ENCODE measurements around the gene CXCL11. TPM values are rescaled to one million over a fixed set of nuclear protein-coding genes. Genes with fewer than 3 reads are reported as not detected.

Gene CXCL11
- total and polyA plus RNA-seq, 2 donors (not counting 1 experiment from before 2014, with no cell fraction given): not detected

GRCh38 chr4:76003620-76004019, 32.2 kb downstream of the CXCL11 start:
- Mint-ChIP-seq H3K27me3 (no peaks in the 10 kb centered on the region), H3K4me3 (no peak overlapping the region), H3K4me1 (no peaks in the 10 kb centered on the region), H3K27ac (no peak overlapping the region), H3K9me3 (ENCODE audit: insufficient read depth) (no peaks in the 10 kb centered on the region)
- WGBS (ENCODE audit: insufficient coverage): no CpG with 5 or more reads among the region's 3 CpGs
- Histone ChIP-seq H3K79me2 (ENCODE audit: control insufficient read depth, insufficient read depth, low read length) (no peaks in the 10 kb centered on the region), H2AFZ (ENCODE audit: insufficient read depth, low read depth, low read length, poor library complexity, severe bottlenecking) (no peak overlapping the region), H3K4me2 (replicated peaks; ENCODE audit: low read depth, low read length, poor library complexity, severe bottlenecking) (no peak overlapping the region), H3K4me3 (ENCODE audit: control extremely low read depth in 1 of 5, extremely low read depth in 1 of 5, insufficient read depth in 1 of 5, low read depth in 2 of 5, low read length in 4 of 5) (no peak overlapping the region), H3K9me3 (ENCODE audit: control extremely low read depth in 1 of 3, control insufficient read depth in 2 of 3, insufficient read depth in 1 of 3, low read length in 2 of 3) (no peaks in the 10 kb centered on the region), H3K9ac (ENCODE audit: low read length) (no peak overlapping the region), H3K36me3 (replicated peaks in 1 of 2; ENCODE audit: control extremely low read depth in 1 of 2, control insufficient read depth in 1 of 2, extremely low read depth in 1 of 2, insufficient read depth in 2 of 2, low read length in 1 of 2) (no peaks in the 10 kb centered on the region), H3K27ac (ENCODE audit: low read length in 2 of 2) (no peak overlapping the region), H3K4me1 (ENCODE audit: control insufficient read depth in 2 of 2, insufficient read depth in 2 of 2, low read length in 2 of 2) (no peaks in the 10 kb centered on the region), H3K27me3 (replicated peaks in 1 of 4; ENCODE audit: control extremely low read depth in 1 of 4, control insufficient read depth in 3 of 4, insufficient read depth in 4 of 4, low read length in 3 of 4) (no peaks in the 10 kb centered on the region), H4K20me1 (ENCODE audit: control insufficient read depth, insufficient read depth, low read length, poor library complexity, severe bottlenecking) (no peaks in the 10 kb centered on the region)
- no peak for ATAC-seq (ENCODE audit: low read depth)
- POLR2A ChIA-PET: no interaction called here
- no peak for TF ChIP-seq CTCF (IDR thresholded peaks at IDR 0.05)
- TF ChIP-seq EZH2 (IDR thresholded peaks at IDR 0.05; ENCODE audit: borderline replicate concordance, insufficient read depth, low read depth, low read length, poor library complexity, severe bottlenecking): no peak
- DNase-seq: no peak
- intact Hi-C loops (cut with micrococcal nuclease): no loop called here
- CTCF ChIA-PET: no interaction called here

- Histone ChIP-seq H2AFZ (ENCODE audit: insufficient read depth, low read depth, low read length, poor library complexity, severe bottlenecking) (no peak overlapping the region), H4K20me1 (ENCODE audit: control insufficient read depth, insufficient read depth, low read length, poor library complexity, severe bottlenecking) (no peaks in the 10 kb centered on the region), H3K27ac (ENCODE audit: low read length in 2 of 2) (no peak overlapping the region), H3K9me3 (ENCODE audit: control extremely low read depth in 1 of 3, control insufficient read depth in 2 of 3, insufficient read depth in 1 of 3, low read length in 2 of 3) (no peaks in the 10 kb centered on the region), H3K36me3 (replicated peaks in 1 of 2; ENCODE audit: control extremely low read depth in 1 of 2, control insufficient read depth in 1 of 2, extremely low read depth in 1 of 2, insufficient read depth in 2 of 2, low read length in 1 of 2) (no peaks in the 10 kb centered on the region), H3K9ac (ENCODE audit: low read length) (no peak overlapping the region), H3K79me2 (ENCODE audit: control insufficient read depth, insufficient read depth, low read length) (no peaks in the 10 kb centered on the region), H3K27me3 (replicated peaks in 1 of 4; ENCODE audit: control extremely low read depth in 1 of 4, control insufficient read depth in 3 of 4, insufficient read depth in 4 of 4, low read length in 3 of 4) (no peaks in the 10 kb centered on the region), H3K4me3 (ENCODE audit: control extremely low read depth in 1 of 5, extremely low read depth in 1 of 5, insufficient read depth in 1 of 5, low read depth in 2 of 5, low read length in 4 of 5) (no peak overlapping the region), H3K4me1 (ENCODE audit: control insufficient read depth in 2 of 2, insufficient read depth in 2 of 2, low read length in 2 of 2) (no peaks in the 10 kb centered on the region), H3K4me2 (replicated peaks; ENCODE audit: low read depth, low read length, poor library complexity, severe bottlenecking) (no peak overlapping the region)
- ChIA-PET CTCF (interaction anchor here (1.2 kb wide), 1 partner anchor 12 kb away, joined by 3 read pairs; no protein-coding TSS in a partner anchor), POLR2A (no interaction called here)
- Mint-ChIP-seq H3K4me1 (no peaks in the 10 kb centered on the region), H3K27ac (no peak overlapping the region), H3K4me3 (no peak overlapping the region), H3K27me3 (no peaks in the 10 kb centered on the region), H3K9me3 (ENCODE audit: insufficient read depth) (no peaks in the 10 kb centered on the region)
- TF ChIP-seq CTCF (IDR thresholded peaks at IDR 0.05) (no peak), EZH2 (IDR thresholded peaks at IDR 0.05; ENCODE audit: borderline replicate concordance, insufficient read depth, low read depth, low read length, poor library complexity, severe bottlenecking) (no peak)
- DNase-seq (no peak), ATAC-seq (ENCODE audit: low read depth) (no peak)
- WGBS (ENCODE audit: insufficient coverage): 20% methylated on average over 1 of the region's 2 CpGs
- intact Hi-C loops (cut with micrococcal nuclease): no loop called here
These were observed 32.8 kb downstream of the CXCL11 start for GRCh38 chr4:76003035-76003434.

Measured in B cell (primary cell).